ENCODE measurements around the gene FGFR2.

The FGFR2 gene

DNA sequence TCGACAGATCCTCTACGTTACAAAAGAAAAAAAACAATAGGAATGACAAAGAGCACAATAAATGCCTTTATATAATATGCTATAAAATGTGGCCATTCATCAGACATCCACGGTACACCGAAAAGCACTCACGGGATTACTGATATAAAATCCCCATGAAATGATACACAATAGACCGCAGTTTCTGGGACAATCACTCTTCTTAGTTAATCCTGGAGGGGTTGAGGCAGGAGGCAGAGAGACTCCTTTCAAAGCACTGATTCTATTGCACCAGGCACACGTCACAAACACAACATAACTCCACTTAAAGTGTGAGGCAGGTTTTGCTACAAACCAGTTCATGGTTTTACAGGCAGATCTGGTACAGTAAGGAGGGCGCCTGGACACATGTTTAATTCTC, 113.8 kb downstream of the FGFR2 start:
- no peak for DNase-seq

GRCh38 chr10:121481180-121481579, 117.1 kb downstream of the FGFR2 start:
- no peak for DNase-seq

- no peak for DNase-seq
Measured at GRCh38 chr10:121478556-121478955, 119.7 kb downstream of the FGFR2 start.

DNA sequence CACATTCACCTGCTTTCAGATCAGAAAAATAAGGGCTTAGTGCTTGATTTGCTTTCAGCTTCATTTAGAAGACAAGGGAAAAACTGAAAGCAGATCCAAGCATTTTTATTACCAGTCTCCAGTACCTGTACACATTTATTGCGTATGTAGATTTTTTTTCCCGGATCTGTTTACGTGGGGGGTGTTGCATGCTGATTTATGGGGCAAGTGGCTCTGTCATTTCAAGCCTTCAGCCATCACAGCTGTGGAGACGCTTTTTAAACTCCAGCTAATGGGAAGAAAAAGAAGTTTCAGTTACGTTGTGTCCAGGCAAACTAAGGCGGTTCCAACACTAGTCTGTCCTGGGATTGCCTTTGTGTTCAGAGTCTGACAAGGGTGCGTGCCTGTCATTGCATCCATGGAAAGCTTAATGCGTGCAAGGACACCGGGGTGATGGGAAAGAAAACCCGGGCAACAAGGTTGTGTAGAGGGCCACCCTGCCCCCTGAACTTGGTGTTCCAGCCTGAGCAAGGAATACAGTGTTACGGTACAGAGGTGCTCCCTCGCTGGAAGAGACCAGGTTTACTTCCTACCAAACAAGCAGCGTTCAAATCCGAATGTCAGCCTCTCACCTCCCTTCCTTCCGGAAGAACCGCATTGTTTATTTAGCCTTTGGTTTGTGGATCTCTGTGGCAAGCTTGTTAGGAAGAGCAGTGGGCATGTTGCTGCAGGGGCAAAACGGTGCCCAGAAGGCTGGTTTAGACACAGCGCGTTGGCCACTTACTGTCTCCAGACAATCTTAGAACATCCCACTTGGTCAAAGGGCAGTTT, 128.2 kb downstream of the FGFR2 start:
- no peak for DNase-seq

GRCh38 chr10:121468726-121469125, 129.5 kb downstream of the FGFR2 start:
- no peak for DNase-seq

- no peak for DNase-seq
Measured at GRCh38 chr10:121466424-121466823, 131.8 kb downstream of the FGFR2 start.

GRCh38 chr10:121465215-121465614, 133.0 kb downstream of the FGFR2 start:
- DNase-seq = no peak

- DNase-seq = no peak
Measured at GRCh38 chr10:121464517-121464916, 133.7 kb downstream of the FGFR2 start.

DNA sequence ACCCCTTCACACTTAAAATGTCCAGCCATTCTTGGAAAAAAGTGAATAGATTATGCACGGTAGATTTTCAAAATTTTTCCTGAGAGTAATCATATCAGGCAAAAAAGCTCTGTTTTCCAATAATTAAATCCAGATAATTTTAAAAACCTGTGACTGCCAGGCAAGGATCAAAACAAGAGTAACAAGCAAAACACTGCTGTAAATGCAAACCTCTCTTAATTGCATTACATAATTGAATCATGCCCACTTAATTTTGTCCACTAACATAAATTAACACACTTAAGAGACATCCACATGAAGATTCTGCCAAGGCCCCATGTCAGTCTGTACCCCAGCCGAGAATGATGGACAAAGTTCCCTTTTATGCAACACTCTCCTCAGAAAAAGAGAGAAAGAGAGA, 135.3 kb downstream of the FGFR2 start:
- DNase-seq = no peak

DNA sequence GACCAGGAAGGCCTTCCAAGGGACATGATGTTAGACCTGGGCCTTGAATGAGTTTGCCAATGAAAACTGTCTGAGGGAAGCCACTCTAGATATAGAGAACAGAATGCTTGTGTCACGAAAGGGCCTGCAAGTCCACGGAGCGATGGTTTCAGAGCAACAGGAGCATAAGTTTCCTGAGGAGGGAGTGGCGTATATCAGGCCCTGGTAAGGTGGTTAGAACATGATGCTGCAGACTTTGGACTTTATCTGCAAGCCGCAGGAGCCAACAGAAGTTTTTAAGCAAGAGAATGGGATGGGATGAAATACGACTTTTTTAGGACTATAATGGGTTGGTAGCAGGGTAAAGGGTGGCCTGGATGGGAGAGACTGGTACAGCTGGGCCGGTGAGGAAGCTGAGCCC, 136.0 kb downstream of the FGFR2 start:
- no peak for DNase-seq

DNA sequence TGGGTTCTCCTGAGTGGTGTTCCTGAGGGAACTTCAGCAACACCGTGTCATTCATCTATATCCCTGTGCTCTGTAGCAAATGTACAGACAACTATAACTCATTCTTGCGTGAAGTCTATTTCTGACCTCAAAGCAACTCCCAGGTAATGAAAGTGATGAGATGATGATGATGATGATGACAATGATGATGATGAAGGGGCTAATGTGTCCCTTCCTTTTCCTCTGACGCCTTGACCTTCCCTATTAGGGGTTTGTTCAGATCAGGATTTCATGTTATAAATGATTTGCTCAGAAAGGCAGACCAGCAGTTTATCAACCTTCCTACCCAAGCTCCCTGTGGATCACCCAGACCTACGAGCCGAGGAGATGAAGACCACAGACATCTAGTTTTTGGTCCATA, 136.9 kb downstream of the FGFR2 start:
- DNase-seq = no peak

GRCh38 chr10:121460733-121461132, 137.5 kb downstream of the FGFR2 start:
- no peak for DNase-seq

GRCh38 chr10:121459622-121460453, 138.4 kb downstream of the FGFR2 start:
- no peak for DNase-seq

- no peak for DNase-seq
Measured at GRCh38 chr10:121459279-121459621, 139.0 kb downstream of the FGFR2 start.

- no peak for DNase-seq
Measured at GRCh38 chr10:121457729-121458128, 140.5 kb downstream of the FGFR2 start.

GRCh38 chr10:121455377-121455776, 142.9 kb downstream of the FGFR2 start:
- no peak for DNase-seq

GRCh38 chr10:121454781-121455180, 143.5 kb downstream of the FGFR2 start:
- DNase-seq = no peak

DNA sequence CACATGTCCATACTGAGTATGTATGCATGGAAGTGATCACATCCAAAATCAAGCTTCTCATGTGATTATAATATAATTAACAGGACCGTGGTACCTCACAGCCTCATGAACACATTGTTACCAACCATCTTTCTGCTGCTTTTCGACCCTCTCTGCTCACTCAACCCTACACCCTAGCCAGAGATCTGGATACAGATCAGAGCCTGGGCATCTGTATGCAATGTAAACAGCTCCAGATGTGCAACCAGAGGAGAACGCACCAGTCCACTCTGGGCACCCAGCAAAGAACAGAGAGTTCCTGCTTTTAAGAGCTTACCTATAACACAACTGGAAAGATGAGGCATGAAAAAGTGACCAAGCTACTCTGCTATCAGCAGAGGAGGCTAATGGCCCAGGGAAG, 145.1 kb downstream of the FGFR2 start:
- no peak for DNase-seq

DNA sequence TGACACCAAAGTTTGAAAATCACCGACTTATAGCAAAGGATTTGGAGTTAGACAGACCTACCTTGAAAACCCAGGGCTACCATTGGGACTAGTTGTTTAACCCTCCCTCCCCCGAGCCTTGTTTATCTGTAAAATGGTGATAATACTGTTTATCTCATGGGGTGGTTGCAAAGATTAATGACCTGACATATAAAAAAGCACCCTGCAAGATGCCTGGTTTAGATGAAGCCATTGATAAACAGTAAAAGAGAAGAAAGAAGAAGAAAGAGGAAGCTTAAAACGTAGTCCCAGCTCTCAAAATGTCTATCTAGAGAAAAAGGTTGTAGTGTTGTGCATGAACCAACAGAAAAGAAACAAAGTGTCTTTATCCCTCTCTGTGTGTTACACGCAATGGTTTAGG, 145.7 kb downstream of the FGFR2 start:
- no peak for DNase-seq

GRCh38 chr10:121450247-121450646, 148.0 kb downstream of the FGFR2 start:
- no peak for DNase-seq

DNA sequence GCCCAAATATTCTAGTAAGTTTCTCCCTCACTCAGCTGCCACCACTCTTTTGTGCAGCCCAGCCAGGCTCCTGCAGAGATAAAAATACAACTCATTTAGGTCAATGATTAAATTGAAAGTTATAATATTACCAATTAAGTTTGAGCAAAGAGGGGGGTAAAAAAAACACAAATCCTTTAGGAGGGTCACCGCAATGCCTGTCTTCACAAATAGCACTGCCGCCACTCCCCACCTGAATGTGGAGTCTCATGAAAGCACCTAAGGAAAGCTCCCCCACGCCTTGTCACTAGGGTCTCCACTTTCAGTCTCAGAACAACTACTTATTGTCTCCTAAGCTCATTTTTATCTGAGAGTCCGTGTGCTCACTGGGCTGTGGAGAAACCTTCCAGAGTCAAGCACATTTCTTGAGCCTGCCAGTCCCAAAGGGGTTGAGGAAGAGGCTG, 148.7 kb downstream of the FGFR2 start:
- no peak for DNase-seq

DNA sequence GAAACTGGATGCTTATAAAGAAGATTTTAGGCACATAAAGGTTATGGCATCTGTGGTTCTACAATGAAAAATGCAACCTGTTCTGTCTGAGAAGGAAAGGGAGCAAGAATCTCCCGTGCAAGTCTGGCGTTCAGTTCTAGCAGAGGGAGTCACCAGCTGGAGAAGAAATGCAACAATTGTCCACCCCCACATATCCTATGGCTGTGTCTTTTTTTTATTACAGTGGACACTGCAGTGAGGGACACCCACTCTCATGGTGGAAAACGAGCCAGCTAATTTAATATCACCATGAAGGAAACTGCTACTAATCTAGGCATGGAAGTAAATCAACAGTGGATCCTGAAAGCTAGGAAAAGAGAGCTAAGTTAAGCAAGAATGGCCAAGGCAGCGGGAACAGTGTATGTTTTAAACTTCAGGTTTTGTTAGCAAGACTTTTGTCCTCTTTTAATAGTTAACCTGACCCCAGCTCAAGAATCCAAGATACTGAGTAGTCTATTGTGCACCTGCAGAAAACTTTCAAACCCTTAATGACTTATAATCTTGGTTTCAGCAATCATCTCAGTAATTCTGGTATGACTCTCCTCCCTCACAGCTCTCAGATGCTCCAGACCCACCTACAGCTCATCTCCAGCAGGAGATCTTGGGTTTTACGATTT, 149.3 kb downstream of the FGFR2 start:
- no peak for DNase-seq

- no peak for DNase-seq
Measured at GRCh38 chr10:121444520-121445165, 153.6 kb downstream of the FGFR2 start.

All from NCI-H2107 (cell line).